GM20000 (cell line): ENCODE data around the gene DDIT4.

Experiments
- DNase-seq: peaks from one replicate; pipeline ENCODE4 v3.0.0; 2012; ENCODE audit warnings: low spot score
- TF ChIP-seq, protein P1 (sequence below): IDR thresholded peaks from 2 replicates; pipeline ENCODE4 v1.5.1; 2012; ENCODE audit warnings: mild to moderate bottlenecking, control low read depth; ENCODE audit errors: extremely low read depth, missing control alignments

The DDIT4 gene

GRCh38 chr10:72234560-72235095 lies 39.1 kb upstream of the DDIT4 start:
- DNase-seq = no peak

DNA sequence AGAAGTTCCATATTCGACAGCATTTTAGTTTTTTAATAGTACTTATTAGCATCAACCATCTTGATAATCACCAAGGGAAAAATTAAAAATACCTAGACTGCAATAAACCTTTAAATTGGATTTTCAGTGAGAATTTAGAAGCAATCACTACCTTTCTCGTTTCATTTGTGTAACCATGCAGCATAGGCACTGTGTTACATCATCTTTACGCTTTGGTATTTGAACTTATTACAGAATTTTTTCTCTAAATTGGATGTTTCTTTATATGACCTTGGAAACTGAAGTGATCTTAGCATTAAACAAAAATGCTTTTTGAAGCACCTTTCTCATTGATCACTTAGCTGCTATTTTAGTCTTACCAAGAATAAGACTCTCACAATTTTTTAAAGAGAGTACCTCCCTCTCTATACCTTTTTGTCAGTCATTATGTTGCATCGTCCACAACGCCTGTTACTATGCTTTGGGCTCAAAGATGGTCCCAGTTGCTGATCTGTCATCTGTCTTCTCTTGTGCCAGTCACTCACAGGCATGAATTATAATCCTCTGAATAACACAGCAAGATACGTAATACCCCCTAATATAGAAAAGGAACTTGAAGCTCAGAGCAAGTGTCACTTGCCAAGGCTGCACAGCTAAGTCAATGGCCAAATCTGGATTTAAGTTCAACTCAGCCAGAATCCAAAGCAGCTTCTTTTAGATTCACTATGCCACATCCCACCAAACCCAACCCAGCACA lies 38.0 kb upstream of the DDIT4 start:
- TF ChIP-seq, protein P1, sequence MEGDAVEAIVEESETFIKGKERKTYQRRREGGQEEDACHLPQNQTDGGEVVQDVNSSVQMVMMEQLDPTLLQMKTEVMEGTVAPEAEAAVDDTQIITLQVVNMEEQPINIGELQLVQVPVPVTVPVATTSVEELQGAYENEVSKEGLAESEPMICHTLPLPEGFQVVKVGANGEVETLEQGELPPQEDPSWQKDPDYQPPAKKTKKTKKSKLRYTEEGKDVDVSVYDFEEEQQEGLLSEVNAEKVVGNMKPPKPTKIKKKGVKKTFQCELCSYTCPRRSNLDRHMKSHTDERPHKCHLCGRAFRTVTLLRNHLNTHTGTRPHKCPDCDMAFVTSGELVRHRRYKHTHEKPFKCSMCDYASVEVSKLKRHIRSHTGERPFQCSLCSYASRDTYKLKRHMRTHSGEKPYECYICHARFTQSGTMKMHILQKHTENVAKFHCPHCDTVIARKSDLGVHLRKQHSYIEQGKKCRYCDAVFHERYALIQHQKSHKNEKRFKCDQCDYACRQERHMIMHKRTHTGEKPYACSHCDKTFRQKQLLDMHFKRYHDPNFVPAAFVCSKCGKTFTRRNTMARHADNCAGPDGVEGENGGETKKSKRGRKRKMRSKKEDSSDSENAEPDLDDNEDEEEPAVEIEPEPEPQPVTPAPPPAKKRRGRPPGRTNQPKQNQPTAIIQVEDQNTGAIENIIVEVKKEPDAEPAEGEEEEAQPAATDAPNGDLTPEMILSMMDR = no peak
- no peak for DNase-seq

More at GRCh38 chr10:72234560-72235095, 39.1 kb upstream of the DDIT4 start:
- TF ChIP-seq, protein P1 = no peak

DNA sequence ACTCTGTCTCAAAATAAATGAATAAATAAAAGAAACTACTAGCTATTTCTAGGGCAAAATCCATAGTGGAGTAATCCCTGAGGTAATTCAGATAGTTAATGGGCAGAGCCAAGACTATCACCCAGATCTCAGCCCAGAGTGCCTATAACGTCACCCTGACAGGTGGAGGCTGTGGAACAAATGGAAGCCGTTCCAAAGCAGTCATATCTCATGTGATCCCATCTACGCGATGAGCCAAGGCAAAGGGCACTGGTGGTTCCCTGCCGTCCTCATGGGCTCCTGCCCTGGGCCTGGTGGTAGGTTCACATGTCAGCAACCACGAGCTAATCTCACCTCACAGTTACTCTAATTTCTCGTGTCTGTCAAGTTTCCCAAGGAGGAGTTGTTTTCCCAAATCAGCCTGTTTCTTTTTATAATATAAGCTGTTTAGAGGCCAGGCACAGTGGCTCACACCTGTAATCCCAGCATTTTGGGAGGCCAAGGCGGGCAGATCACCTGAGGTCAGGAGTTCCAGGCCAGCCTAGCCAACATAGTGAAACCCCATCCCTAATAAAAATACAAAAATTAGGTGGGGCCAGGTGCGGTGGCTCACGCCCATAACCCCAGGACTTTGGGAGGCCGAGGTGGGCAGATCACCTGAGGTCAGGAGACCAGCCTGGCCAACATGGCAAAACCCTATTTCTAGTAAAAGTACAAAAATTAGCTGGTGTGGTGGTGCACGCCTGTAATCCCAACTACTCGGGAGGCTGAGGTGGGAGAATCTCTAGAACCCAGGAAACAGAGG lies 35.1 kb upstream of the DDIT4 start:
- TF ChIP-seq, protein P1 = no peak
- DNase-seq = no peak

DNA sequence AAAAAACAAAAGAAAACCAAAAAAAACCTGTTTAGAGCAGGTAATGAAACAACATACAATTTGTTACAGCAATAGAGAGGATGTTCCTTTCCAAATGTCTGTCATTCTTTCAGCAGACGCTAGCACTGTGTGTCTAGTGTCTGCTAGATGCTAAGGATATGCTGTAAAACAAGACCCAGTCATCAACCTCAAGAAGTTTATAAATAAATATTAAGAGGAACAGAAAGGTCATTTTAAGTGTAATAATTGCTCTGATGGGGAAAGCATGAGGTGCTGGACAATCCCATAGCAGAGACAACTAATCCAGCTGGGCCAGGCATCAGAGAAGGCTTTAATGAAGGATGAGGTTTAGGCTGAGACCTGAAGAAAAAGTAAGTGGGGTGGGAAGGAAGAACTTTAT lies 34.3 kb upstream of the DDIT4 start:
- TF ChIP-seq, protein P1 = no peak
- no peak for DNase-seq

DNA sequence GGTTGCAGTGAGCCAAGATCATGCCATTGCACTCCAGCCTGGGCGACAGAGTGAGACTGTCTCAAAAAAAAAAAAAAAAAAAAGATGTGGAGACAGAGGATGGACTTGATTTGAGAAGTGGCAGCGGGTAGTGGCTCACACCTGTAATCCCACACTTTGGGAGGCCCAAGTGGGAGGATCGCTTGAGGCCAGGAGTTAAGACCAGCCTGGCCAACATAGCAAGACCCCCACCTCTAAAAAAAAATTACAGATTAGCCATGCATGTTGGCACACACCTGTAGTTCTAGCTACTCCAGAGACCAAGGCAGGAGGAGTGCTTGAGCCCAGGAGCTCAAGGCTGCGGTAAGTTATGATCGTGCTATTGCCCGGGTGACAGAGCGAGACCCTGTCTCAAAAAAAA lies 33.4 kb upstream of the DDIT4 start:
- TF ChIP-seq, protein P1 = no peak
- no peak for DNase-seq

- TF ChIP-seq, protein P1 = no peak
- DNase-seq = no peak
Measured at GRCh38 chr10:72241691-72242252, 32.0 kb upstream of the DDIT4 start.

GRCh38 chr10:72242675-72243074 lies 31.0 kb upstream of the DDIT4 start:
- TF ChIP-seq, protein P1 = no peak
- DNase-seq = no peak
